ENCODE data around the gene CCL20. TPM values are rescaled to one million over a fixed set of nuclear protein-coding genes. Genes with fewer than 3 reads are reported as not detected.
A peak's percentile ranks its signal among the peaks of the same experiment; 100 is the strongest.

CCL20 gene
- polyA plus RNA-seq (2012; ENCODE audit: insufficient read depth, insufficient read length, low read depth), result not detected

GRCh38 chr2:227813562-227814353 lies at the start of gene CCL20:
Gene CCL20, plus strand, starts transcription at chr2:227813842. Its CDS starts 70 bp downstream, at chr2:227813912.
- H3K4me3 ChIP-seq (ENCODE audit: low read depth, low read length), result no peak within 1 kb of the TSS
- no peaks in the 10 kb centered on the region for H3K36me3 ChIP-seq
- no peak for TF ChIP-seq CTCF (IDR thresholded peaks at IDR 0.05; ENCODE audit: low read depth, low read length)
- H3K9me3 ChIP-seq, result no peaks in the 10 kb centered on the region
- no peaks in the 10 kb centered on the region for H3K27me3 ChIP-seq
- H3K4me1 ChIP-seq, result no peaks in the 10 kb centered on the region
- DNase-seq, result no peak

- Histone ChIP-seq H3K4me1 (no peaks in the 10 kb centered on the region), H3K27me3 (no peaks in the 10 kb centered on the region), H3K36me3 (no peaks in the 10 kb centered on the region), H3K9me3 (no peaks in the 10 kb centered on the region), H3K4me3 (ENCODE audit: low read depth, low read length) (no peak overlapping the region)
- DNase-seq, result no peak
- no peak for TF ChIP-seq CTCF (IDR thresholded peaks at IDR 0.05; ENCODE audit: low read depth, low read length)
Observed at GRCh38 chr2:227765788-227766372, 47.8 kb upstream of the CCL20 start.

GRCh38 chr2:227766373-227766883 lies 47.2 kb upstream of the CCL20 start:
- Histone ChIP-seq H3K4me1 (no peaks in the 10 kb centered on the region), H3K27me3 (no peaks in the 10 kb centered on the region), H3K9me3 (no peaks in the 10 kb centered on the region), H3K4me3 (ENCODE audit: low read depth, low read length) (no peak overlapping the region), H3K36me3 (no peaks in the 10 kb centered on the region)
- peak; percentile 80 for DNase-seq
- peak; percentile 84 for TF ChIP-seq CTCF (IDR thresholded peaks at IDR 0.05; ENCODE audit: low read depth, low read length)

- H3K27me3 ChIP-seq, result no peaks in the 10 kb centered on the region
- H3K9me3 ChIP-seq, result no peaks in the 10 kb centered on the region
- H3K4me3 ChIP-seq (ENCODE audit: low read depth, low read length), result no peak overlapping the region
- no peak for TF ChIP-seq CTCF (IDR thresholded peaks at IDR 0.05; ENCODE audit: low read depth, low read length)
- no peaks in the 10 kb centered on the region for H3K36me3 ChIP-seq
- H3K4me1 ChIP-seq, result no peaks in the 10 kb centered on the region
- DNase-seq, result no peak
Observed at GRCh38 chr2:227767830-227768229, 45.8 kb upstream of the CCL20 start.

GRCh38 chr2:227772197-227772661 lies 41.4 kb upstream of the CCL20 start:
- TF ChIP-seq CTCF (IDR thresholded peaks at IDR 0.05; ENCODE audit: low read depth, low read length), result no peak
- no peak for DNase-seq

More at GRCh38 chr2:227772197-227772661, 41.4 kb upstream of the CCL20 start:
- H3K27me3 ChIP-seq, result no peaks in the 10 kb centered on the region
- H3K36me3 ChIP-seq, result no peaks in the 10 kb centered on the region
- H3K4me1 ChIP-seq, result no peaks in the 10 kb centered on the region
- no peaks in the 10 kb centered on the region; the same call in 1 of the 2 replicates for H3K9me3 ChIP-seq
- no peak overlapping the region for H3K4me3 ChIP-seq (ENCODE audit: low read depth, low read length)

Measured in BE2C (cell line).